ENCODE results near the gene LDAH.

The LDAH gene

GRCh38 chr2:20680744-20681375, 142.0 kb downstream of the LDAH start:
- no peak for DNase-seq (ENCODE audit: low spot score)

- DNase-seq (ENCODE audit: low spot score), result no peak
Measured at GRCh38 chr2:20678780-20679179, 144.1 kb downstream of the LDAH start.

DNA sequence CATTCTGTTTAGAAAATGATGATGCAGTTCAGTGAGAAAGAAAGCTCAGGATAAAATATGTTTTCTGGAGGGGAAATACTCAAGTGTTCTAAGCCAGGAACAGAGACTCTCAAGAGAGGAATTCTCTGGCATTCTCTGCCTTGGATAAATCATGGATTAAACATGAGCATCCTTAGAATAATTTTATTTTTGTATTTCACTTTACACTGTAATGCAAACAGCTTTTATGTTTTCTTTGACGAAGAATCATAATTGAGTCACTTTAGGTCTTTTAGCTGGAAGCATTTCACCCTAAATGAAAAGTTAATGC, 144.9 kb downstream of the LDAH start:
- no peak for DNase-seq (ENCODE audit: low spot score)

DNA sequence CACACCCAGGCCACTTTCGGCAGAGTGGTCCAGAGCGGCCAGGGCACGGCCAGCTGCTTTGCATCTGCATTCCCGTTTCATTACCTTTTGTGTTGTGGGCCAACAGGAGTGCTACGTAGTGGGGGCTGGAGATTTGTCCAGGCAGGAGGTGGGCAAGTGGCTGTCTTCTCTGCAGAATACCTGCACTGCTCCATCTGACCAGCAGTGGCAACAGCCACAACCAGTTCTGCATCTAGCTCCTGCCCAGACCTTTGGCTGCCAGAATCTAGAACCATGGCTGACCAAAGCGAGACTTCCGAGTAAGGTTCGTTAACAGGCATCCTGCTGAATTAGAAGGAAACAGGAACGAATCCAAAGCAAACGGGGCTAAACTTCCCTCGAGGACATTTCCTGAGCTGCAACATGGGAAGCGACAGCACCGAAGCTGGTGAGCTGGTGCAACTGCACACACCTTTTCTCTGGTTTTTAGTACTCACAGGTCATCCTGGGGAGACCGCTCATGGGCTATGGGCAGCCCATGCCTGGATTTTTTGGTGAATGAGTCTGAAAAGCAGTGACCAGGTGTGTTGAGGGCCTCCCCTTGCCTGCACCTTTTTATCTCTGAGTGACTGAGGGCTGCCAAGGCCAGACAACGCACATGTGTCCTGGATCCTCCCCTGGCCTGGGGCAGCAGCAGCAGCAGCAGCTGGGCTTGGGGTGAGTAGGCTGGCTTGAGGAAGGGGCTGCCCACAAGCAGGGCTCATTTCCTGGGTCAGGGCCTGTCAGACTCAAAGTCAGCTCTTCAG, 145.4 kb downstream of the LDAH start:
- DNase-seq (ENCODE audit: low spot score), result no peak

DNA sequence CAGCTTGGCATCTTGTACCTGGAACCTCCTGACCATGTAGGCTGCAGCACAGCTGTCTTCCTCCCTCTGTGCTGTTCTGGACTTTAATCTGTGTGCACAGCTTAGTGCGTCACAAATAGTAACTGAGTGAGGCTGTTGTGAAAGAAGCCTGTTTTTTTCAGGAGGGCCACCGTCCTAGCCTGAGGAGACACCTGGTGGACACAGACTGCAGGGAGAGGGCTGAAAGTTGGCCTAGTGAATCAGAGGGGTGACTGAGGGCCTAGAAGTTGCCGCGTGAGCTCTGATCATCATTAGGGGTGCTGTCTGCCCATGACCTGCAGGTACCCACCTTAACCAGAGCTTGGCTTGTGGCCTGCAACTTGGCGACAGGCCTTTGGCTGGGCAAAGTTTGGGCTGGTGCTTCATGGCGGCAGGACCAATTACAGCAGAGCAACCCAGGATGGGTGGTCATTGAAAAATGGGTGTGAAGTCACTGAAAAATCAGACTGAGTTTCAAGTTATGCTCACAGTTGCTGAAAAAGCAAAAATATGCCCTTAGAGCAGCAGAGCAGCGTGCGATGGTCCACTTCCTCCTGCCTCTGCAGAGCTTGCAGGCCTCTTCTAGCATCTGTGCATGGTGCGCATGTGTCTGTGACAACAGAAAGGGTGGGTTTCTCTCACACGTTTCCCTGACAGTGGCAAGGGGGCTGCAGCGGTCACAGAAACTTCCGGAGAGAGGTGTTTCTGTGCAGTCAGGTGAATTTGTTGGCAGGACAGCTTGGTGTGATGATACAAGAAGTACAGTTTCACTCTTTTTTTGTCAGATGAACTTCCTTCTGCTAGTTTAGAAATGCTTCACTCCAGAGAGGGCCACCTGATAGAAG, 146.3 kb downstream of the LDAH start:
- no peak for DNase-seq (ENCODE audit: low spot score)

DNA sequence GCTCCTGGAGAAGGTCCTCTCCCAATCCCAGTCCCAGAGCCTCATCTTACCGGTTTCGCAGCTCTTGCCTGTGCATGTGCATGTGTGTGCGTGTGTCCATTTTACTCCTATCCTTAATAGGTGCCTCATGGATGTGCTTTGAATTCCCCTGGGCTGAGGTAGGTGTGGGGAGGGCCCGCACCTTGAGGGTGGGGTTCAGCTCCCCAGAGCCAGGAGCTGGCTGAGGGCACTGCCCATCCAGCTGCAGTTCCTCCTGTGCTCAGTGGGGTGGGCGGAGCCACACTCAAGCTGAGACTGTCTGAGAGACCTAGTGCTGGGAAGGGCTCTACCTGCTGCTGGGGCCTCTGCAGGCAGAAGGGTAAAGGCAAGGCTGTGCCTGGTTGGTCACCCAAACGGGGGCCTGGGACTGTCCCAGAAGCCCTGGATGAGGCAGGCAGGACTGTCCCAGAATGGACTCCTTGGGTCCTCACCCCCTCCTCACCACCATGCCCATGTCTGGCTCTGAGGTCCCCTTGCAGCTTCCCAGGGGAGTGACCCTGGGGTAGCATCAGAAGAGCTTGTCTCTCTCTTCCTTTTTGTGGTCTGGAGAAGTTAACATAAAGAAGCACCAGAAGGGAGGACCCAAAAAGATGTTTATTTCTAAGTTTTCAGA, 147.1 kb downstream of the LDAH start:
- peak; percentile 75 for DNase-seq (ENCODE audit: low spot score)

- no peak for DNase-seq (ENCODE audit: low spot score)
Measured at GRCh38 chr2:20674974-20675679, 147.8 kb downstream of the LDAH start.

GRCh38 chr2:20674309-20674965, 148.5 kb downstream of the LDAH start:
- DNase-seq (ENCODE audit: low spot score), result no peak

GRCh38 chr2:20673686-20674308, 149.1 kb downstream of the LDAH start:
- no peak for DNase-seq (ENCODE audit: low spot score)

- DNase-seq (ENCODE audit: low spot score), result no peak
Measured at GRCh38 chr2:20672201-20672951, 150.5 kb downstream of the LDAH start.

DNA sequence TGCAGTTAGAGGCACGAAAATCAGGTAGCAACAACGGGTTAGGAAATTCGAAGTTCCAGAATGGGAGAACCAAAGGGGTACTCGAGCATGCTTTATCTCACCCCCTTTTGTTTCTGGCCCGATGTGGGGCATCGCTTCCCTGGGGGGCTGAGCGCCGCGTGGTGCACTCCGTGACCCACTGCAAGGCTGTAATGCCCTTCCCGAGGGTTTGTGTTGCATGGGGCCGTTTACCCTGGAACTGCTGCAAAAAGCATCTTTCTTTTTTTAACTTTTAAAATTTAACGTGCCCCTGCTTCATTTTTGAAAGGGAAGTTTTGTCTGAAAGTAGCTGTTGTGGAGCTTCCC, 151.2 kb downstream of the LDAH start:
- no peak for DNase-seq (ENCODE audit: low spot score)

DNA sequence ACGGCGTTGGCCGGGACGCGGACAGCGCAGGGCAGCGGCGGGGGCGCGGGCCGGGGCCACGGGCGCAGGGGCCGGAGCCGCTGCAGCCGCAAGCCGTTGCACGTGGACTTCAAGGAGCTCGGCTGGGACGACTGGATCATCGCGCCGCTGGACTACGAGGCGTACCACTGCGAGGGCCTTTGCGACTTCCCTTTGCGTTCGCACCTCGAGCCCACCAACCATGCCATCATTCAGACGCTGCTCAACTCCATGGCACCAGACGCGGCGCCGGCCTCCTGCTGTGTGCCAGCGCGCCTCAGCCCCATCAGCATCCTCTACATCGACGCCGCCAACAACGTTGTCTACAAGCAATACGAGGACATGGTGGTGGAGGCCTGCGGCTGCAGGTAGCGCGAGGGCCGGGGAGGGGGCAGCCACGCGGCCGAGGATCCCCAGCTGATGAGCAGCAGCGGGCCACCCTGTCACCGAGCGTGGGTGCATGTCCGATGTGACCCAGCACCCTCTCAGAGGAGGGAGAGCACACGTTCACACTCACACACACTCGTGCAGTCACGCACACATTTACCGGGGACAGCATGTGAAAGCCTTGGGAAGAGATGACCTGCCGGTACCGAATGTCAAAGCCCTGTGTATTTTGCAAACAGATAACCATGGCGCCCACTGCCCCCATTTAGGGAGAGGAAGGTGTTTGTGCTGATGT, 151.7 kb downstream of the LDAH start:
- no peak for DNase-seq (ENCODE audit: low spot score)

DNA sequence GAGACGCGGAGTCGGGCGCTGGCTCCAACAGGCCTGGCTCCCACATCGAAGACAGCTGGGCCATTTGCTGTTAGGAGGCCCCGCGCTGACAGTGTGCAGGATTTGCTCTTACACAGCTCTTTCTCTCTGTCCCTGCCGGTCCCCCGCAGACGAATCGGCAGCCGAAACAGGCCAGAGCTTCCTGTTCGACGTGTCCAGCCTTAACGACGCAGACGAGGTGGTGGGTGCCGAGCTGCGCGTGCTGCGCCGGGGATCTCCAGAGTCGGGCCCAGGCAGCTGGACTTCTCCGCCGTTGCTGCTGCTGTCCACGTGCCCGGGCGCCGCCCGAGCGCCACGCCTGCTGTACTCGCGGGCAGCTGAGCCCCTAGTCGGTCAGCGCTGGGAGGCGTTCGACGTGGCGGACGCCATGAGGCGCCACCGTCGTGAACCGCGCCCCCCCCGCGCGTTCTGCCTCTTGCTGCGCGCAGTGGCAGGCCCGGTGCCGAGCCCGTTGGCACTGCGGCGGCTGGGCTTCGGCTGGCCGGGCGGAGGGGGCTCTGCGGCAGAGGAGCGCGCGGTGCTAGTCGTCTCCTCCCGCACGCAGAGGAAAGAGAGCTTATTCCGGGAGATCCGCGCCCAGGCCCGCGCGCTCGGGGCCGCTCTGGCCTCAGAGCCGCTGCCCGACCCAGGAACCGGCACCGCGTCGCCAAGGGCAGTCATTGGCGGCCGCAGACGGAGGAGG, 152.4 kb downstream of the LDAH start:
- no peak for DNase-seq (ENCODE audit: low spot score)

DNA sequence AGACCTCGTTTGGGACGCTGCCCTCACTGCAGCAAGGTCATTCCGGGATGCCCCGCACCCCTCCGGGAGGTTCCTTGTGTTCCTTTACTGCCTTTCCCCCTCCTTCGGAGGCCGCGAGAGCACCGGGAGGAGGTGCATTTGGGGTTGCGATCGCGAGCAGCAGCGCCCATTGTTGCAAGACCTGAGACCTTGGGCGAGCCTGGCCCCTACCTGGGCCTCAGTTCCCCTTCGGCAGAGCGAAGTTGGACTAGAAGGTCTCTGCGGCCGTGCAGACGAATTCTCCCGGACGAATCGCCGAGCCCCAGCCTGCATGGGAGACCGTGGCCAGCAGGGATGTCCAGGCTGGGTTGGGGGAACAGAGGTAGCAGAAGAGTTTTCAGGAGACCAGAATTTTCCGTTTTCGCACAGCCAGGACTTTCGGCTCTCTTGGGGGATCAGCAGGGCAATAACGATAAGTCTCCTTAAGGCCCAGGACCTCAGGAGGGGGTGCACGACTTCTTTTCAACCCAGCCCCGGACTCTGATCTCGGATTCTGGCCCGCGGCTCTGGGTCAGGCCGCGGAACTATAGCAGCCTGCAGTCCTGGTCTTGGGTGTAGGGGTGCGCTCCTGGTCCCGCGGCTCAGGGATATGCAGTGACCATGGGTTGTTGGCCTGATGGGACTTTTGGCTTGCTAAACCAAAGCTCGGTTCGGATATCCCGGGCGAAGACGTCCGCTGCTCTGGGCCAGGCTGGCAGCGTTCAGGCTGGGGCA, 153.2 kb downstream of the LDAH start:
- DNase-seq (ENCODE audit: low spot score), result no peak

DNA sequence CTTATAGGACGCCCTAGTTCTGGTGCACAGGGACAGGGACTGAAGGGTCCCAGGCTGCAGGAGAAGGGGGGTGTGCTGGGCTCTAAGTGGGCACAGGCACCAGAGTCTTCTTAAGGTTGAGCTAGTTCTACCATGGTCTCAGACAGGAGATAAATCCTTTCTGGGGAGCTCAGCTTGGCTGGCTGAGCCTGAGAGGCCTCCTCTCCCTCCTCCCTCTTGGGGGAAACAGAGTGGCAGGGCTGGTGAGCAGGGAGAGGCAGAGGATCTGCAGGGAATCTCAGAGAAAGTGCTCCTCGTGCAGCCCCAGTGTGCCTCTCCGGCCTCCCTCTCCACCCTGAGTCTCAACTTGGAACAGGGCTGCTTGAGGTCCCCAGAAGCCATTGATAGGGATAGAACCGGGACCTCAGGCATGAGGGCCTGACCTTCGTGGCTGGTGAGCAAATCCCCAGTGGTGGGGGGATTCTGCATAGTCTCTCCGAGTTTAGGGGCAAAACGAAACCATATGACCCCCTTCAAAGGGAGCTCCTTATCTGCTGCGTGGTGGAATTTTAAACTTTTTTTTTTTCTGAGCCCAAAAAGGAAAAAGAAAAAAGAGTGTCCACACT, 153.9 kb downstream of the LDAH start:
- no peak for DNase-seq (ENCODE audit: low spot score)

- no peak for DNase-seq (ENCODE audit: low spot score)
Measured at GRCh38 chr2:20668451-20668850, 154.4 kb downstream of the LDAH start.

GRCh38 chr2:20667531-20668401, 155.1 kb downstream of the LDAH start:
- no peak for DNase-seq (ENCODE audit: low spot score)

Measured in germinal center (tissue), 1 donor.